Suprapubic skin (tissue), 4 donors: ENCODE data around the gene DRAM1. TPM values are rescaled to one million over a fixed set of nuclear protein-coding genes. Genes with fewer than 3 reads are reported as not detected.
"Not testable (repeated sequence)": the region's sequence is repeated elsewhere in the genome, so short reads cannot be mapped to it uniquely, and the experiment has no call there.

Experiments
- DNase-seq, 2 donors: peaks; one replicate each; pipeline ENCODE4 v3.0.0-alpha.2; 2019; ENCODE audit warnings: low spot score in 2 of 2
- H3K27ac ChIP-seq: fragments of 200-600 bp; sonication (generic); one replicate; pipeline ENCODE4 v1.5.1; 2019
- H3K27me3 ChIP-seq: fragments of 200-600 bp; sonication (generic); one replicate; pipeline ENCODE4 v1.5.1; 2019
- H3K36me3 ChIP-seq: fragments of 200-600 bp; sonication (generic); one replicate; pipeline ENCODE4 v1.5.1; 2019
- H3K4me1 ChIP-seq: fragments of 200-600 bp; sonication (generic); one replicate; pipeline ENCODE4 v1.5.1; 2019
- H3K4me3 ChIP-seq: fragments of 200-600 bp; sonication (generic); one replicate; pipeline ENCODE4 v1.5.1; 2019; ENCODE audit warnings: mild to moderate bottlenecking
- H3K9me3 ChIP-seq: fragments of 200-600 bp; sonication (generic); one replicate; pipeline ENCODE4 v1.5.1; 2019
- CTCF ChIP-seq, 2 donors: fragments of 200-600 bp in 1 of 2; fragments of 450-650 bp in 1 of 2; sonication (generic) in 1 of 2; IDR thresholded peaks; one replicate each; pipeline ENCODE4 v1.5.1; 2016 to 2019; ENCODE audit warnings: antibody characterized with exemption in 2 of 2, mild to moderate bottlenecking in 1 of 2, moderate library complexity in 1 of 2
- EP300 ChIP-seq: sonication (generic); formaldehyde crosslinking; IDR thresholded peaks from one replicate; pipeline ENCODE4 v1.6.1; 2017; ENCODE audit warnings: antibody characterized with exemption
- POLR2A ChIP-seq, 2 donors: fragments of 450-650 bp; IDR thresholded peaks; one replicate each; pipeline ENCODE4 v1.6.1; 2017; ENCODE audit warnings: antibody characterized with exemption in 2 of 2, mild to moderate bottlenecking in 2 of 2, moderate library complexity in 2 of 2
- POLR2AphosphoS5 ChIP-seq, 3 donors: sonication (generic); formaldehyde crosslinking; IDR thresholded peaks; one replicate each; pipeline ENCODE4 v1.6.1; 2017; ENCODE audit warnings: antibody characterized with exemption in 3 of 3
- WGBS: methylation state at CpG from one replicate; pipeline ENCODE4 v1.1.5; 2018; 5-methylcytosine and 5-hydroxymethylcytosine counted together
- total RNA-seq, 4 donors: library from RNA; depleted of rRNA; stranded (reverse); fragments of >200 nt; gene quantifications; one replicate each; pipeline ENCODE4 v1.1.0, GENCODE V29; 2016

DRAM1 gene
- total RNA-seq, 4 donors from 2014 or later: 4.8 to 7.4 (median 6.9) TPM

- Histone ChIP-seq H3K27ac (no peak overlapping the region), H3K9me3 (no peaks in the 10 kb centered on the region), H3K36me3 (no peaks in the 10 kb centered on the region), H3K27me3 (no peaks in the 10 kb centered on the region), H3K4me3 (no peak overlapping the region), H3K4me1 (peaks cover 28% of the 10 kb centered on the region)
- no peak for DNase-seq
- TF ChIP-seq POLR2AphosphoS5 (IDR thresholded peaks at IDR 0.05): no peak
- WGBS: 95% methylated on average over 3 of the region's 3 CpGs
Measured at GRCh38 chr12:101855976-101856375, 21.4 kb upstream of the DRAM1 start.

- not testable (repeated sequence) for H3K27ac ChIP-seq, H3K36me3 ChIP-seq, DNase-seq, H3K27me3 ChIP-seq, H3K4me3 ChIP-seq, H3K9me3 ChIP-seq
- WGBS: 95% methylated on average over 5 of the region's 5 CpGs
- peaks cover 28% of the 10 kb centered on the region for H3K4me1 ChIP-seq
Measured at GRCh38 chr12:101856614-101857013, 20.8 kb upstream of the DRAM1 start.

GRCh38 chr12:101857043-101857558 is 20.3 kb upstream of the DRAM1 start:
- Histone ChIP-seq H3K27ac (no peak overlapping the region), H3K27me3 (no peaks in the 10 kb centered on the region), H3K9me3 (no peaks in the 10 kb centered on the region), H3K4me1 (peaks cover 28% of the 10 kb centered on the region), H3K36me3 (no peaks in the 10 kb centered on the region), H3K4me3 (no peak overlapping the region)
- 48% methylated on average over 1 of the region's 1 CpG for WGBS
- TF ChIP-seq POLR2AphosphoS5 (IDR thresholded peaks at IDR 0.05): no peak
- no peak for TF ChIP-seq EP300
- no peak for TF ChIP-seq CTCF (IDR thresholded peaks at IDR 0.05)
- no peak for DNase-seq

- no peak for TF ChIP-seq POLR2A (IDR thresholded peaks at IDR 0.05)
- no peak for TF ChIP-seq CTCF (IDR thresholded peaks at IDR 0.05)
- 88% methylated on average over 3 of the region's 3 CpGs for WGBS
- H3K4me1 ChIP-seq: peaks cover 28% of the 10 kb centered on the region
- no peak for DNase-seq
- no peaks in the 10 kb centered on the region for H3K27me3 ChIP-seq
- H3K9me3 ChIP-seq: no peaks in the 10 kb centered on the region
- H3K27ac ChIP-seq: no peak overlapping the region
- H3K4me3 ChIP-seq: no peak overlapping the region
- no peaks in the 10 kb centered on the region for H3K36me3 ChIP-seq
Measured at GRCh38 chr12:101858361-101858760, 19.0 kb upstream of the DRAM1 start.

GRCh38 chr12:101859664-101860607 is 17.4 kb upstream of the DRAM1 start:
- TF ChIP-seq EP300 (no peak), CTCF (IDR thresholded peaks at IDR 0.05) (no peak), POLR2A (IDR thresholded peaks at IDR 0.05) (no peak), POLR2AphosphoS5 (IDR thresholded peaks at IDR 0.05) (no peak)
- H3K9me3 ChIP-seq: no peaks in the 10 kb centered on the region
- no peaks in the 10 kb centered on the region for H3K36me3 ChIP-seq
- H3K4me1 ChIP-seq: peaks cover 25% of the 10 kb centered on the region
- no peak overlapping the region for H3K27ac ChIP-seq
- DNase-seq: no peak
- no peaks in the 10 kb centered on the region for H3K27me3 ChIP-seq
- H3K4me3 ChIP-seq: no peak overlapping the region

GRCh38 chr12:101861688-101862087 is 15.7 kb upstream of the DRAM1 start:
- H3K27me3 ChIP-seq, H3K9me3 ChIP-seq, H3K27ac ChIP-seq, H3K4me3 ChIP-seq, H3K36me3 ChIP-seq, DNase-seq: not testable (repeated sequence)
- peaks cover 15% of the 10 kb centered on the region for H3K4me1 ChIP-seq
- WGBS: 72% methylated on average over 2 of the region's 2 CpGs
